ENCODE measurements around the gene MEX3C. TPM values are rescaled to one million over a fixed set of nuclear protein-coding genes. Genes with fewer than 3 reads are reported as not detected.

MEX3C gene
- total and polyA plus RNA-seq, 3 experiments from 2014 or later, result 11.1 to 69.8 (median 68.6) TPM

DNA sequence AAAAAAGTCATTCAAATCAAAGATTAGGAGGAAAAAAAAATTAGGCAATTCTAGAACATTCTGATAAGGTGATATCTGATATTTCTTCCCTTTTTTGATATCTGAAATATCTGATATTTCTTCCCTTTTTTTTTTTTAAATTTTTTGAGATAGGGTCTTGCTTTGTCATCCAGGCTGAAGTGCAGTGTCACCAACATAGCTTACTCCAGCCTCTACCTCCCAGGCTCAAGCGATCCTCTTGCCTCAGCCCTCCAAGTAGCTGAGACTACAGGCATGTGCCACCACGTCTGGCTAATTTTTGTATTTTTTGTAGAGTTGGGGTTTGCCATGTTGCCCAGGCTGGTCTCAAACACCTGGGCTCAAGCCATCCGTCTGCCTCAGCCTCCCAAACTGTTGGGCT is 33.9 kb downstream of the MEX3C start:
- H3K4me1 Mint-ChIP-seq, result peaks cover 12 to 18% (median 16%) of the 10 kb centered on the region in 3 donors
- no peaks in the 10 kb centered on the region for H3K36me3 ChIP-seq (ENCODE audit: insufficient read depth, low read length)
- no peak overlapping the region for H3K4me3 Mint-ChIP-seq
- ChIA-PET CTCF (no interaction called here), POLR2A (no interaction called here)
- no peaks in the 10 kb centered on the region for H3K27me3 Mint-ChIP-seq
- no peaks in the 10 kb centered on the region for H3K9me3 ChIP-seq (ENCODE audit: low read length)
- peaks cover 0 to 3% (median 0%) of the 10 kb centered on the region in 3 donors for H3K36me3 Mint-ChIP-seq
- no peak for DNase-seq
- H3K4me3 ChIP-seq (ENCODE audit: low read length), result no peak overlapping the region
- no peak overlapping the region for H3K27ac Mint-ChIP-seq
- H3K4me1 ChIP-seq (ENCODE audit: insufficient read depth, low read length), result no peaks in the 10 kb centered on the region
- H3K9me3 Mint-ChIP-seq, result no peaks in the 10 kb centered on the region
- no peaks in the 10 kb centered on the region for H3K27me3 ChIP-seq (ENCODE audit: insufficient read depth, low read length, poor library complexity, severe bottlenecking)
- H3K27ac ChIP-seq (ENCODE audit: low read depth, low read length), result no peak overlapping the region

GRCh38 chr18:51162617-51163016 is 34.9 kb downstream of the MEX3C start:
- no peaks in the 10 kb centered on the region for H3K27me3 ChIP-seq (ENCODE audit: insufficient read depth, low read length, poor library complexity, severe bottlenecking)
- H3K4me1 Mint-ChIP-seq, result peaks cover 10 to 11% (median 11%) of the 10 kb centered on the region in 3 donors
- no peak overlapping the region for H3K27ac ChIP-seq (ENCODE audit: low read depth, low read length)
- H3K4me1 ChIP-seq (ENCODE audit: insufficient read depth, low read length), result no peaks in the 10 kb centered on the region
- peak overlapping the region in 1 of 8 donors; percentile 9 for H3K27ac Mint-ChIP-seq
- no peak overlapping the region for H3K4me3 Mint-ChIP-seq
- ChIA-PET POLR2A (no interaction called here), CTCF (no interaction called here)
- no peak for DNase-seq
- no peaks in the 10 kb centered on the region for H3K36me3 ChIP-seq (ENCODE audit: insufficient read depth, low read length)
- no peaks in the 10 kb centered on the region for H3K9me3 ChIP-seq (ENCODE audit: low read length)
- no peaks in the 10 kb centered on the region for H3K9me3 Mint-ChIP-seq
- no peaks in the 10 kb centered on the region for H3K27me3 Mint-ChIP-seq
- H3K4me3 ChIP-seq (ENCODE audit: low read length), result no peak overlapping the region
- H3K36me3 Mint-ChIP-seq, result peaks cover 0 to 3% (median 0%) of the 10 kb centered on the region in 3 donors

DNA sequence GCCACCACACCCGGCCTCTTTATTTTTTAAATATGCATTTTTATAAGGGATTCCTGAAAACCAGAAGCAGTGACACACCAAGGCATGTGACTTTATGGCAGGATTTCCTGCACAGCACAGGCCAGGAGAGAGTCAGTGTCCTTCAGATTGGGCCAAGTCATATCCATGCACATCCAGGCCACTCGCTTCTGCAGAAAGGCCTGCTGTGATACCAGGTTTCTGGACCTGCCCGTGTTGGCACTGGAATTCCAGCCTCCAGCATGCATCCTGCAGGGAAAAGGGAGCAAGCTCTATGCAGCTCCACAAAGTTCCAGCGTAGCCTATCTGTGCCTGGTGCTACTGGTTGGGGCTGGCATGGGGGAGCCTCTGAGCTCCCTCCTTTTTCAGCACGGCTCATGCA is 36.8 kb downstream of the MEX3C start:
- peaks cover 0 to 3% (median 0%) of the 10 kb centered on the region in 3 donors for H3K36me3 Mint-ChIP-seq
- no peaks in the 10 kb centered on the region for H3K36me3 ChIP-seq (ENCODE audit: insufficient read depth, low read length)
- no peak overlapping the region for H3K27ac Mint-ChIP-seq
- H3K27ac ChIP-seq (ENCODE audit: low read depth, low read length), result no peak overlapping the region
- CTCF ChIA-PET, result no interaction called here
- no peak for DNase-seq
- H3K4me3 ChIP-seq (ENCODE audit: low read length), result no peak overlapping the region
- H3K4me1 Mint-ChIP-seq, result peaks cover 10 to 11% (median 11%) of the 10 kb centered on the region in 3 donors
- H3K27me3 ChIP-seq (ENCODE audit: insufficient read depth, low read length, poor library complexity, severe bottlenecking), result no peaks in the 10 kb centered on the region
- H3K27me3 Mint-ChIP-seq, result no peaks in the 10 kb centered on the region
- no peak overlapping the region for H3K4me3 Mint-ChIP-seq
- no peaks in the 10 kb centered on the region for H3K9me3 ChIP-seq (ENCODE audit: low read length)
- POLR2A ChIA-PET, result no interaction called here
- no peaks in the 10 kb centered on the region for H3K4me1 ChIP-seq (ENCODE audit: insufficient read depth, low read length)
- H3K9me3 Mint-ChIP-seq, result no peaks in the 10 kb centered on the region

- H3K4me1 Mint-ChIP-seq, result peaks cover 23 to 25% (median 23%) of the 10 kb centered on the region in 3 donors
- no peak overlapping the region for H3K27ac Mint-ChIP-seq
- H3K36me3 ChIP-seq (ENCODE audit: insufficient read depth, low read length), result no peaks in the 10 kb centered on the region
- H3K4me3 Mint-ChIP-seq, result no peak overlapping the region
- H3K27me3 ChIP-seq (ENCODE audit: insufficient read depth, low read length, poor library complexity, severe bottlenecking), result no peaks in the 10 kb centered on the region
- H3K4me1 ChIP-seq (ENCODE audit: insufficient read depth, low read length), result peaks cover 25% of the 10 kb centered on the region
- H3K36me3 Mint-ChIP-seq, result peaks cover 0 to 3% (median 0%) of the 10 kb centered on the region in 3 donors
- POLR2A ChIA-PET, result no interaction called here
- no peaks in the 10 kb centered on the region for H3K27me3 Mint-ChIP-seq
- H3K9me3 ChIP-seq (ENCODE audit: low read length), result no peaks in the 10 kb centered on the region
- H3K27ac ChIP-seq (ENCODE audit: low read depth, low read length), result no peak overlapping the region
- H3K4me3 ChIP-seq (ENCODE audit: low read length), result no peak overlapping the region
- no peaks in the 10 kb centered on the region for H3K9me3 Mint-ChIP-seq
- DNase-seq, result no peak
- CTCF ChIA-PET, result no interaction called here
Observed at GRCh38 chr18:51157215-51157614, 40.3 kb downstream of the MEX3C start.

- Mint-ChIP-seq H3K36me3 (peaks cover 0 to 3% (median 0%) of the 10 kb centered on the region in 3 donors), H3K4me1 (peaks cover 36 to 38% (median 36%) of the 10 kb centered on the region in 3 donors), H3K27ac (peak overlapping the region; percentile 82 to 97 (median 92)), H3K4me3 (peak overlapping the region; percentile 67 to 92 (median 83)), H3K27me3 (no peaks in the 10 kb centered on the region), H3K9me3 (no peaks in the 10 kb centered on the region)
- Histone ChIP-seq H3K4me1 (ENCODE audit: insufficient read depth, low read length) (peaks cover 34% of the 10 kb centered on the region), H3K27me3 (ENCODE audit: insufficient read depth, low read length, poor library complexity, severe bottlenecking) (no peaks in the 10 kb centered on the region), H3K9me3 (ENCODE audit: low read length) (no peaks in the 10 kb centered on the region), H3K27ac (ENCODE audit: low read depth, low read length) (peak overlapping the region; percentile 26), H3K4me3 (ENCODE audit: low read length) (peak overlapping the region; percentile 71), H3K36me3 (ENCODE audit: insufficient read depth, low read length) (no peaks in the 10 kb centered on the region)
- POLR2A ChIA-PET, result interaction anchor here (0.7 to 2.0 kb wide), 6 partner anchors 14 to 276 kb away, joined by 3 to 11 read pairs (median 3); partner anchors contain the start of genes ME2 and MEX3C
- no peak for DNase-seq
- CTCF ChIA-PET, result interaction anchor here (1.4 to 3.4 kb wide), 2 partner anchors 38 to 43 kb away, joined by 4 to 24 read pairs; partner anchors contain the start of gene MEX3C
Observed at GRCh38 chr18:51154431-51155063, 42.9 kb downstream of the MEX3C start.

DNA sequence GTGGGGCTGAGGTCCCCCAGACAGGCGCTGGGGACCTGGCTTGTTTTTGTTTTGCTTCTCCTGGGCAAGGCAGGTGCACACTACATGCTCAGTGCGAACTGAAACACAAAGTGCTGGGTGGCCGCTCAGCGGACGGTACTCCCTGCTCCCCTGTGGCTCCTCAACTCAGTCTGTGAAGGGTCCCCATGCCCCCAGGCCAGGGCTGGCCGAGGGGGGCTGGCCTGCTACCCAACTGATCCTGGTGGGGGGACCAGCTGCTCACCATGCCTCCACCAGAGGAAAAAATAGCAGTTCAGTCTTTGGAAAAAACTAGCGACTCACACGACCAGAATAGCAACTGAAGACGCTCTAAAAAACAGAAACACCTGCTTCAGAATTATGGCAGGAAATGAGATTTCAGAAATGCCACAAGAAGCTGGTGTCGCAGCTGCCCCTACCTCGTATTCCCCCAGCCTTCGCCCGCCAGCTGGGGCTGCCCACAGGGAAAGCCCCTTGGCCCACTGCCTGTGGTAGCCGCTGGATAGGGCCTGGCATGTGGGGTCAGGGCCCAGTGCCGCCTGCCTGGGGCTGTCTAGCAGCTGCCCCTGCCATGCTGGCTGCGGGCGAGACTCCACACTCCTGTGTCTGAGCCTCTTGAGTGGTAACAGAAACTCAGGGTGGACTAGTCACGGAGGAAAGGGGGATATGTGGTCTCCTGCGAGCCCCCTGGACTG is 43.7 kb downstream of the MEX3C start:
- Mint-ChIP-seq H3K4me1 (peaks cover 36 to 38% (median 36%) of the 10 kb centered on the region in 3 donors), H3K9me3 (no peaks in the 10 kb centered on the region), H3K27ac (peak overlapping the region; percentile 82 to 97 (median 92)), H3K4me3 (peak overlapping the region; percentile 67 to 92 (median 83)), H3K36me3 (peaks cover 0 to under 1% (median 0%) of the 10 kb centered on the region in 3 donors), H3K27me3 (no peaks in the 10 kb centered on the region)
- peak overlapping the region; percentile 71 for H3K4me3 ChIP-seq (ENCODE audit: low read length)
- no peaks in the 10 kb centered on the region for H3K27me3 ChIP-seq (ENCODE audit: insufficient read depth, low read length, poor library complexity, severe bottlenecking)
- H3K27ac ChIP-seq (ENCODE audit: low read depth, low read length), result peak overlapping the region; percentile 26
- H3K36me3 ChIP-seq (ENCODE audit: insufficient read depth, low read length), result no peaks in the 10 kb centered on the region
- peak; percentile 41 to 67 (median 54) for DNase-seq
- peaks cover 34% of the 10 kb centered on the region for H3K4me1 ChIP-seq (ENCODE audit: insufficient read depth, low read length)
- ChIA-PET CTCF (interaction anchor here (1.0 to 3.4 kb wide), 3 partner anchors 9 to 43 kb away, joined by 3 to 24 read pairs (median 4); partner anchors contain the start of gene MEX3C), POLR2A (interaction anchor here (0.7 to 2.0 kb wide), 6 partner anchors 15 to 275 kb away, joined by 3 to 11 read pairs (median 3); partner anchors contain the start of genes ME2 and MEX3C)
- no peaks in the 10 kb centered on the region for H3K9me3 ChIP-seq (ENCODE audit: low read length)

GRCh38 chr18:51151568-51152511 is 45.6 kb downstream of the MEX3C start:
- no peaks in the 10 kb centered on the region for H3K36me3 Mint-ChIP-seq
- no peak overlapping the region for H3K27ac ChIP-seq (ENCODE audit: low read depth, low read length)

More at GRCh38 chr18:51151568-51152511, 45.6 kb downstream of the MEX3C start:
- Histone ChIP-seq H3K36me3 (ENCODE audit: insufficient read depth, low read length) (no peaks in the 10 kb centered on the region), H3K4me1 (ENCODE audit: insufficient read depth, low read length) (peaks cover 34% of the 10 kb centered on the region), H3K27me3 (ENCODE audit: insufficient read depth, low read length, poor library complexity, severe bottlenecking) (no peaks in the 10 kb centered on the region), H3K4me3 (ENCODE audit: low read length) (peak overlapping the region; percentile 11), H3K9me3 (ENCODE audit: low read length) (no peaks in the 10 kb centered on the region)
- Mint-ChIP-seq H3K9me3 (no peaks in the 10 kb centered on the region), H3K4me3 (peak overlapping the region; percentile 40 to 91 (median 80)), H3K4me1 (peaks cover 36 to 38% (median 36%) of the 10 kb centered on the region in 3 donors), H3K27me3 (no peaks in the 10 kb centered on the region), H3K27ac (peak overlapping the region; percentile 74 to 97 (median 89))
- peak; percentile 40 to 82 (median 56) for DNase-seq
- POLR2A ChIA-PET, result interaction anchor here (0.6 kb wide), 1 partner anchor 40 kb away, joined by 5 read pairs; no protein-coding TSS in a partner anchor
- CTCF ChIA-PET, result interaction anchor here (0.7 to 3.4 kb wide), 3 partner anchors 29 to 45 kb away, joined by 3 to 24 read pairs (median 7); partner anchors contain the start of gene MEX3C

Measured in CD8-positive, alpha-beta memory T cell (primary cell).